Loucy (cell line): ENCODE data around the gene CSNK1G2.

Source experiments
- H2AFZ ChIP-seq: fragments of 200-600 bp; sonication (generic); 2 replicates; pipeline ENCODE4 v1.6.0; 2016; ENCODE audit warnings: antibody characterized with exemption, mild to moderate bottlenecking, low read length, moderate library complexity
- H3F3A ChIP-seq: fragments of 200-600 bp; 2 replicates; pipeline ENCODE4 v1.6.0; 2016; ENCODE audit warnings: antibody characterized with exemption, low read depth, mild to moderate bottlenecking
- H3K27me3 ChIP-seq: fragments of 200-600 bp; sonication (generic); 2 replicates; pipeline ENCODE4 v1.6.1; 2014; ENCODE audit warnings: low read length, mild to moderate bottlenecking; ENCODE audit not compliant: insufficient read depth, poor library complexity, severe bottlenecking
- H3K36me3 ChIP-seq: fragments of 200-600 bp; sonication (generic); 2 replicates; pipeline ENCODE4 v1.6.1; 2016; ENCODE audit warnings: low read length; ENCODE audit not compliant: insufficient read depth
- H3K4me1 ChIP-seq: fragments of 200-600 bp; sonication (generic); 2 replicates; pipeline ENCODE4 v1.5.1; 2014; ENCODE audit warnings: low read length, mild to moderate bottlenecking; ENCODE audit not compliant: insufficient read depth, poor library complexity, severe bottlenecking
- H3K4me2 ChIP-seq: fragments of 200-600 bp; sonication (generic); 2 replicates; pipeline ENCODE4 v1.6.0; 2014; ENCODE audit warnings: antibody characterized with exemption, low read length, low read depth, mild to moderate bottlenecking; ENCODE audit not compliant: poor library complexity, severe bottlenecking
- H3K4me3 ChIP-seq: fragments of 200-600 bp; sonication (generic); 2 replicates; pipeline ENCODE4 v1.5.1; 2014; ENCODE audit warnings: low read length, mild to moderate bottlenecking, mixed read lengths; ENCODE audit not compliant: poor library complexity, severe bottlenecking
- H3K79me2 ChIP-seq: fragments of 200-600 bp; sonication (generic); 2 replicates; pipeline ENCODE4 v1.6.1; 2014; ENCODE audit warnings: low read length; ENCODE audit not compliant: insufficient read depth
- H3K9ac ChIP-seq: fragments of 200-600 bp; sonication (generic); 2 replicates; pipeline ENCODE4 v1.6.0; 2014; ENCODE audit warnings: mild to moderate bottlenecking, low read depth, low read length, moderate library complexity; ENCODE audit not compliant: poor library complexity, severe bottlenecking
- H3K9me2 ChIP-seq: fragments of 200-600 bp; sonication (generic); replicated peaks from 2 replicates; pipeline ENCODE4 v1.6.1; 2016; ENCODE audit warnings: low read depth, low read length, mixed read lengths
- H3K9me3 ChIP-seq: fragments of 200-600 bp; sonication (generic); 2 replicates; pipeline ENCODE4 v1.6.1; 2014; ENCODE audit warnings: mild to moderate bottlenecking, antibody characterized with exemption, low read length, low read depth; ENCODE audit not compliant: insufficient read depth
- H4K20me1 ChIP-seq: fragments of 200-600 bp; sonication (generic); 2 replicates; pipeline ENCODE4 v1.6.0; 2014; ENCODE audit warnings: antibody characterized with exemption, low read length, mild to moderate bottlenecking; ENCODE audit not compliant: insufficient read depth, poor library complexity, severe bottlenecking
- EZH2phosphoT487 ChIP-seq: fragments of 200-600 bp; IDR thresholded peaks from 2 replicates; pipeline ENCODE4 v1.6.1; 2018; ENCODE audit warnings: antibody characterized with exemption, mild to moderate bottlenecking, moderate library complexity, borderline replicate concordance
- TF ChIP-seq, protein P1 (sequence below): fragments of 200-600 bp; sonication (generic); conservative IDR thresholded peaks from 2 replicates; pipeline ENCODE4 v1.5.1; 2014; ENCODE audit warnings: mild to moderate bottlenecking, antibody characterized with exemption, low read length

CSNK1G2 gene

DNA sequence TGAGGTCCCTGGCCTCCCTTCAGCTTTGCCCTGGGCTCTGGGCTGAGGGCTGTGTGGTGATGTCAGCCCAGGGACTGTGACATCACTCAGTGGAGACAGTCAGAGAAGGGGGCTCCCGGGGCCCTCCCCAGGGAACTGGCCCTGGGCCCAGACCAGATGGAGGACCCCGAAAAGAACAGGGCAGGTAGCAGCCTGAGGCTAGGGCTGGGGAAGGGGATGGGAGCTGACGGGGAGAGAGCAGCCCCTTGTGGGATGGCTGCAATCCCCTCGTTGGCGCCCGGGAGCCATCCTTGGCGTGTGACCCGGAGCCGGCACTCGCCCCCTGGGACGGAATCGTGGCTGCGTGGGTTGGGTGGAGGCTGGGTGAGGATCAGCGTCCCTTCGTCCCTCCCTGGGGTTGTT, 13.6 kb downstream of the CSNK1G2 start:
- Histone ChIP-seq H3K27me3 (no peaks in the 10 kb centered on the region), H3K4me2 (no peak overlapping the region), H3K4me1 (no peaks in the 10 kb centered on the region), H3K4me3 (no peak overlapping the region), H3K9ac (no peak overlapping the region), H4K20me1 (peaks cover 56% of the 10 kb centered on the region), H3K9me2 (no peaks in the 10 kb centered on the region), H3K36me3 (peaks cover 21% of the 10 kb centered on the region; the same call in 1 of the 2 replicates), H3F3A (no peaks in the 10 kb centered on the region), H2AFZ (no peak overlapping the region), H3K79me2 (peaks cover 90% of the 10 kb centered on the region), H3K9me3 (no peaks in the 10 kb centered on the region)
- TF ChIP-seq, protein P1, sequence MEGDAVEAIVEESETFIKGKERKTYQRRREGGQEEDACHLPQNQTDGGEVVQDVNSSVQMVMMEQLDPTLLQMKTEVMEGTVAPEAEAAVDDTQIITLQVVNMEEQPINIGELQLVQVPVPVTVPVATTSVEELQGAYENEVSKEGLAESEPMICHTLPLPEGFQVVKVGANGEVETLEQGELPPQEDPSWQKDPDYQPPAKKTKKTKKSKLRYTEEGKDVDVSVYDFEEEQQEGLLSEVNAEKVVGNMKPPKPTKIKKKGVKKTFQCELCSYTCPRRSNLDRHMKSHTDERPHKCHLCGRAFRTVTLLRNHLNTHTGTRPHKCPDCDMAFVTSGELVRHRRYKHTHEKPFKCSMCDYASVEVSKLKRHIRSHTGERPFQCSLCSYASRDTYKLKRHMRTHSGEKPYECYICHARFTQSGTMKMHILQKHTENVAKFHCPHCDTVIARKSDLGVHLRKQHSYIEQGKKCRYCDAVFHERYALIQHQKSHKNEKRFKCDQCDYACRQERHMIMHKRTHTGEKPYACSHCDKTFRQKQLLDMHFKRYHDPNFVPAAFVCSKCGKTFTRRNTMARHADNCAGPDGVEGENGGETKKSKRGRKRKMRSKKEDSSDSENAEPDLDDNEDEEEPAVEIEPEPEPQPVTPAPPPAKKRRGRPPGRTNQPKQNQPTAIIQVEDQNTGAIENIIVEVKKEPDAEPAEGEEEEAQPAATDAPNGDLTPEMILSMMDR, result no peak
- TF ChIP-seq EZH2phosphoT487, result no peak

DNA sequence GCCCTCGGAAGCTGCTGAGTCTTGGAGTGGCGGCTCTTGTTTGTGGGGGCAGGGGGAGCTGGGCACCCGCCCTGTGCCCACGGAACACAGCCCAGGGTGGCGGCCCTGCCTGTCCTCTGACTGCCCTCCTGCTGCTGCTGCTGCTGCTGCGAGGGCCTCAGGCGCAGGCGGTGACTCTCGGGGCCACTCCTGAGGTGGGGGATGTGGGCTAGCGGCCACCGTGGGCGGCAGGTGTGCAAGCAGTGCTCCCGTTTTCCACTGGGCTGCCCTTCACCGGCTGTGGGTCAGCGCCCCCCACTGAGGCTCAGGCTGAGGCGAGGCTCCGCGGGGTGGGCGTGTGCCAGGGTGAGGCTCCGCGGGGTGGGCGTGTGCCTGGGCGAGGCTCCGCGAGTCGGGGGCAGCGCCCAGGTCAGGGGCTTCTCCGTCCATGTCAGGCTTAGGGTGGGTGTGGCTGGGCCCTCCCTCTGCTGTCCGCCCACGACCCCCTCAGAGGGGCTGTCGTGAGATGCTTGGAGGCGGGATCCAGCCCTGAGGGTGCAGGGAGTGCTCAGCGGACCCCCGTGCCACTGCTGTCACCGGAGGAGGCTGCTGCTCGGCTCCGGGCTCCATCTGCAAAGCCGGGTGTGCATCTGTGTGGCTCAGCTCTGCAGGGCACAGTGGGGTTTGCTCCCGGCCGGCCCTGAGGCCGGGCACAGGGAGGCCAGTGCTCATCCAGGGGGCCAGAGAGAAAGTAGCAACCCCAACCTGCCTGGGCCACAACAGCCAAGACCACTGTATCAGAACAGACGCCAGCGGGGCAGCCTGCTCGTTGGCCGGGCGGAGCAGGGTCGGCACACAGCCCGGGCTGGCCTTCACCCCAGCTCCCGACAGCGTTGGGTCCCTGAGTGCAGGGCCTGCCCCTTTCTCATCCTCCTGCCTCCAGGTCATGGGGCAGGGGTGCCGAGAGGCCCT, 14.5 kb downstream of the CSNK1G2 start:
- H3K4me2 ChIP-seq, result no peak overlapping the region
- H3K9me3 ChIP-seq, result no peaks in the 10 kb centered on the region
- TF ChIP-seq EZH2phosphoT487, result no peak
- TF ChIP-seq, protein P1, result no peak
- H3F3A ChIP-seq, result no peaks in the 10 kb centered on the region
- H3K4me3 ChIP-seq, result no peak overlapping the region
- H3K79me2 ChIP-seq, result peaks cover 91% of the 10 kb centered on the region
- H3K9ac ChIP-seq, result no peak overlapping the region
- H3K9me2 ChIP-seq, result no peaks in the 10 kb centered on the region
- peaks cover 18% of the 10 kb centered on the region; the same call in 1 of the 2 replicates for H3K36me3 ChIP-seq
- peaks cover 51% of the 10 kb centered on the region for H4K20me1 ChIP-seq
- no peaks in the 10 kb centered on the region for H3K4me1 ChIP-seq
- no peaks in the 10 kb centered on the region for H3K27me3 ChIP-seq
- H2AFZ ChIP-seq, result no peak overlapping the region

DNA sequence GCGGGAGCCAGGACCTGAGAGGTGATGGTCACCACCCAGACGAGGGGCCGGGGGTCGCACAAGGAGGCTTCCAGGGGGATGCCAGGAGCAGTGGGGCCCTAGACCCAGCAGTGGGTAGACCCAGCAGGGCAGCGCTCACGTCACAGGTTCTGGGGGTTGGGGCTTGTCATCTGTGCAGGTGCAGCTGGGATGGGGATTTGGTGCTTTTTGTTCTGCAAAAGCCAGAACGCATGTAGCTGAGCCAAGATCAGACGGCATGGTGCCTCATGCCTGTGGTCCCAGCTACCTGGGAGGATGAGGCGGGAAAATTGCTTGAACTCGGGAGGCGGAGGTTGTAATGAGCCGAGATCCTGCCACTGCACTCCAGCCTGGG, 15.1 kb downstream of the CSNK1G2 start:
- no peak overlapping the region for H2AFZ ChIP-seq
- peaks cover 49% of the 10 kb centered on the region for H4K20me1 ChIP-seq
- no peaks in the 10 kb centered on the region for H3K9me2 ChIP-seq
- H3F3A ChIP-seq, result no peaks in the 10 kb centered on the region
- no peak for TF ChIP-seq EZH2phosphoT487
- TF ChIP-seq, protein P1, result no peak
- peaks cover 90% of the 10 kb centered on the region for H3K79me2 ChIP-seq
- no peak overlapping the region for H3K4me2 ChIP-seq
- H3K36me3 ChIP-seq, result peaks cover 14% of the 10 kb centered on the region; the same call in 1 of the 2 replicates
- H3K4me1 ChIP-seq, result no peaks in the 10 kb centered on the region
- H3K9me3 ChIP-seq, result no peaks in the 10 kb centered on the region
- no peaks in the 10 kb centered on the region for H3K27me3 ChIP-seq
- no peak overlapping the region for H3K9ac ChIP-seq
- no peak overlapping the region for H3K4me3 ChIP-seq
